ENCODE data around the gene LRRC63. TPM values are rescaled to one million over a fixed set of nuclear protein-coding genes. Genes with fewer than 3 reads are reported as not detected.

LRRC63 gene
- total RNA-seq, 1 experiment from 2014 or later: not detected

DNA sequence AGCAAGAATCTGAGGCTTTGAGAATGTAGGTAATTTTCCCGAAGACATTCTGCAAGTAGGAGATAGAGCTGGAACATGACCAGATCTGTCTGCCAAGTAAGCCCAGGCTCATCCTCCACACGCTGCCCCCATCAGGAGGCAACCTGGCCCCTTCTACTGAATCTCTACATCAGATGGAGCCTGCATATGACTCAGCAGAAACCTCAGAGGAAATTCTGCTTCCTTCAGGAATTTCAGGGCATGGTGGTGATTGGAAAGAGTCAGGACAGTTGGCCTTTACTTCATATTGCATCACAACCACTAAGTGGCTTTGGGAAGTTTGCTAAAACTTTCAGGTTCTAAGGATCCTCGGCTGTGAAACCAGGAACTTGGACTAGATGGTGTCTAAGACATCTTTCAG, 85.2 kb downstream of the LRRC63 start:
- BruUV-seq (replicated peaks): no TSS peak
- DNase-seq (ENCODE audit: low read depth, low spot score): peak; percentile 19
- H3K9ac ChIP-seq (ENCODE audit: low read length): no peak overlapping the region
- H3K9me3 ChIP-seq (ENCODE audit: control insufficient read depth in 1 of 2, insufficient read depth in 1 of 2, low read depth in 1 of 2, low read length in 2 of 2): no peaks in the 10 kb centered on the region
- H3K36me3 ChIP-seq (ENCODE audit: control insufficient read depth in 1 of 2, insufficient read depth in 2 of 2, low read length in 2 of 2): no peaks in the 10 kb centered on the region
- H3K27me3 ChIP-seq (ENCODE audit: insufficient read depth, low read length): no peaks in the 10 kb centered on the region
- intact Hi-C loops (cut with micrococcal nuclease): no loop called here
- ATAC-seq: no peak
- CTCF ChIA-PET: interaction anchor here (1.3 kb wide), 1 partner anchor 24 kb away, joined by 4 read pairs; no protein-coding TSS in a partner anchor
- H3K4me1 ChIP-seq (ENCODE audit: control insufficient read depth in 1 of 2, insufficient read depth in 2 of 2, low read length in 2 of 2): peaks cover 0 to 6% of the 10 kb centered on the region in 2 experiments; a peak in 2 of 4 replicates
- no peaks in the 10 kb centered on the region for H3K79me2 ChIP-seq (ENCODE audit: insufficient read depth, low read length)
- POLR2A ChIA-PET: no interaction called here
- no peak for TF ChIP-seq YY1 (IDR thresholded peaks at IDR 0.05; ENCODE audit: extremely low read depth, insufficient replicate concordance, low read depth, low read length)
- TF ChIP-seq CEBPB (IDR thresholded peaks at IDR 0.05; ENCODE audit: low read depth): peak; percentile 39; the same call in 1 of the 2 replicates
- no peak for TF ChIP-seq SRF (IDR thresholded peaks at IDR 0.05; ENCODE audit: low read depth)
- no peak overlapping the region for H3K4me2 ChIP-seq (ENCODE audit: low read length)
- H3K27ac ChIP-seq (ENCODE audit: low read depth, low read length): no peak overlapping the region
- H3K4me3 ChIP-seq (replicated peaks in 1 of 2; ENCODE audit: low read depth in 1 of 2, low read length in 2 of 2): no peak overlapping the region
- no peaks in the 10 kb centered on the region for H3K9me2 ChIP-seq (ENCODE audit: insufficient read depth)
- RAD21 ChIA-PET (ENCODE audit: low non-redundant PET in 1 of 2, low total read pairs in 2 of 2, uncharacterized antibody in 2 of 2, unreplicated experiment in 2 of 2): no interaction called here
- H2AFZ ChIP-seq (ENCODE audit: low read depth, low read length, poor library complexity, severe bottlenecking): peak overlapping the region; percentile 44
- H4K20me1 ChIP-seq (ENCODE audit: insufficient read depth): no peaks in the 10 kb centered on the region

- Histone ChIP-seq H4K20me1 (ENCODE audit: insufficient read depth) (no peaks in the 10 kb centered on the region), H3K4me3 (replicated peaks in 1 of 2; ENCODE audit: low read depth in 1 of 2, low read length in 2 of 2) (no peak overlapping the region), H3K9ac (ENCODE audit: low read length) (no peak overlapping the region), H3K36me3 (ENCODE audit: control insufficient read depth in 1 of 2, insufficient read depth in 2 of 2, low read length in 2 of 2) (no peaks in the 10 kb centered on the region), H3K4me2 (ENCODE audit: low read length) (no peak overlapping the region), H2AFZ (ENCODE audit: low read depth, low read length, poor library complexity, severe bottlenecking) (peak overlapping the region; percentile 44), H3K79me2 (ENCODE audit: insufficient read depth, low read length) (no peaks in the 10 kb centered on the region), H3K9me2 (ENCODE audit: insufficient read depth) (no peaks in the 10 kb centered on the region), H3K4me1 (ENCODE audit: control insufficient read depth in 1 of 2, insufficient read depth in 2 of 2, low read length in 2 of 2) (peaks cover 0 to 6% of the 10 kb centered on the region in 2 experiments; a peak in 2 of 4 replicates), H3K9me3 (ENCODE audit: control insufficient read depth in 1 of 2, insufficient read depth in 1 of 2, low read depth in 1 of 2, low read length in 2 of 2) (no peaks in the 10 kb centered on the region), H3K27ac (ENCODE audit: low read depth, low read length) (no peak overlapping the region), H3K27me3 (ENCODE audit: insufficient read depth, low read length) (no peaks in the 10 kb centered on the region)
- ChIA-PET CTCF (no interaction called here), RAD21 (ENCODE audit: low non-redundant PET in 1 of 2, low total read pairs in 2 of 2, uncharacterized antibody in 2 of 2, unreplicated experiment in 2 of 2) (no interaction called here), POLR2A (no interaction called here)
- intact Hi-C loops (cut with micrococcal nuclease): no loop called here
- TF ChIP-seq, protein P1, sequence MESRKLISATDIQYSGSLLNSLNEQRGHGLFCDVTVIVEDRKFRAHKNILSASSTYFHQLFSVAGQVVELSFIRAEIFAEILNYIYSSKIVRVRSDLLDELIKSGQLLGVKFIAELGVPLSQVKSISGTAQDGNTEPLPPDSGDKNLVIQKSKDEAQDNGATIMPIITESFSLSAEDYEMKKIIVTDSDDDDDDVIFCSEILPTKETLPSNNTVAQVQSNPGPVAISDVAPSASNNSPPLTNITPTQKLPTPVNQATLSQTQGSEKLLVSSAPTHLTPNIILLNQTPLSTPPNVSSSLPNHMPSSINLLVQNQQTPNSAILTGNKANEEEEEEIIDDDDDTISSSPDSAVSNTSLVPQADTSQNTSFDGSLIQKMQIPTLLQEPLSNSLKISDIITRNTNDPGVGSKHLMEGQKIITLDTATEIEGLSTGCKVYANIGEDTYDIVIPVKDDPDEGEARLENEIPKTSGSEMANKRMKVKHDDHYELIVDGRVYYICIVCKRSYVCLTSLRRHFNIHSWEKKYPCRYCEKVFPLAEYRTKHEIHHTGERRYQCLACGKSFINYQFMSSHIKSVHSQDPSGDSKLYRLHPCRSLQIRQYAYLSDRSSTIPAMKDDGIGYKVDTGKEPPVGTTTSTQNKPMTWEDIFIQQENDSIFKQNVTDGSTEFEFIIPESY (IDR thresholded peaks at IDR 0.05; ENCODE audit: extremely low read depth, insufficient replicate concordance, low read length): no peak
- TF ChIP-seq EZH2phosphoT487 (IDR thresholded peaks at IDR 0.05; ENCODE audit: borderline replicate concordance) (no peak), FOSL1 (IDR thresholded peaks at IDR 0.05; ENCODE audit: low read depth) (no peak), EZH2 (IDR thresholded peaks at IDR 0.05) (no peak), ELF1 (IDR thresholded peaks at IDR 0.05; ENCODE audit: borderline replicate concordance, low read depth) (no peak), ATF3 (IDR thresholded peaks at IDR 0.05) (no peak), REST (IDR thresholded peaks at IDR 0.05; ENCODE audit: low read depth) (no peak)
- TF ChIP-seq, protein P2, sequence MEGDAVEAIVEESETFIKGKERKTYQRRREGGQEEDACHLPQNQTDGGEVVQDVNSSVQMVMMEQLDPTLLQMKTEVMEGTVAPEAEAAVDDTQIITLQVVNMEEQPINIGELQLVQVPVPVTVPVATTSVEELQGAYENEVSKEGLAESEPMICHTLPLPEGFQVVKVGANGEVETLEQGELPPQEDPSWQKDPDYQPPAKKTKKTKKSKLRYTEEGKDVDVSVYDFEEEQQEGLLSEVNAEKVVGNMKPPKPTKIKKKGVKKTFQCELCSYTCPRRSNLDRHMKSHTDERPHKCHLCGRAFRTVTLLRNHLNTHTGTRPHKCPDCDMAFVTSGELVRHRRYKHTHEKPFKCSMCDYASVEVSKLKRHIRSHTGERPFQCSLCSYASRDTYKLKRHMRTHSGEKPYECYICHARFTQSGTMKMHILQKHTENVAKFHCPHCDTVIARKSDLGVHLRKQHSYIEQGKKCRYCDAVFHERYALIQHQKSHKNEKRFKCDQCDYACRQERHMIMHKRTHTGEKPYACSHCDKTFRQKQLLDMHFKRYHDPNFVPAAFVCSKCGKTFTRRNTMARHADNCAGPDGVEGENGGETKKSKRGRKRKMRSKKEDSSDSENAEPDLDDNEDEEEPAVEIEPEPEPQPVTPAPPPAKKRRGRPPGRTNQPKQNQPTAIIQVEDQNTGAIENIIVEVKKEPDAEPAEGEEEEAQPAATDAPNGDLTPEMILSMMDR (IDR thresholded peaks at IDR 0.05 in 2 of 3, conservative IDR thresholded peaks at IDR 0.05 in 1 of 3; ENCODE audit: borderline replicate concordance in 1 of 3, insufficient read depth in 1 of 3, low read depth in 2 of 3, low read length in 2 of 3): no peak
- ATAC-seq: no peak
- BruUV-seq (replicated peaks): no TSS peak
- no peak for DNase-seq (ENCODE audit: low read depth, low spot score)
Measured at GRCh38 chr13:46297361-46297811, 85.7 kb downstream of the LRRC63 start.

Measured in HCT116 (cell line).